Fibroblast of lung (primary cell): ENCODE measurements around the gene CPZ. TPM values are rescaled to one million over a fixed set of nuclear protein-coding genes. Genes with fewer than 3 reads are reported as not detected.

Experiments
- DNase-seq, 2 donors: peaks; one replicate each; pipeline versions ENCODE4 v3.0.0 to v3.0.0-alpha.2; 2010; ENCODE audit warnings: low read depth in 2 of 2
- H2AFZ ChIP-seq: 2 replicates; pipeline ENCODE4 v1.5.1; 2012; ENCODE audit warnings: low read length, control low read depth, inconsistent platforms
- H3K27ac ChIP-seq: 2 replicates; pipeline ENCODE4 v1.5.1; 2011; ENCODE audit warnings: low read length, control low read depth; ENCODE audit not compliant: insufficient read depth
- H3K27me3 ChIP-seq: 2 replicates; pipeline ENCODE4 v1.5.1; 2011; ENCODE audit warnings: mild to moderate bottlenecking, low read length; ENCODE audit not compliant: control insufficient read depth, insufficient read depth
- H3K36me3 ChIP-seq: 2 replicates; pipeline ENCODE4 v1.5.1; 2011; ENCODE audit warnings: low read length; ENCODE audit not compliant: control insufficient read depth, insufficient read depth
- H3K4me1 ChIP-seq: 2 replicates; pipeline ENCODE4 v1.5.1; 2011; ENCODE audit warnings: low read length; ENCODE audit not compliant: control insufficient read depth, insufficient read depth; ENCODE audit errors: extremely low read depth
- H3K4me2 ChIP-seq: 2 replicates; pipeline ENCODE4 v1.5.1; 2011; ENCODE audit warnings: low read length, control low read depth; ENCODE audit not compliant: insufficient read depth; ENCODE audit errors: extremely low read depth
- H3K4me3 ChIP-seq, 4 experiments: fragments of 200-600 bp in 1 of 4; sonication (generic) in 1 of 4; replicated peaks in 1 of 4; 2 replicates each; pipeline ENCODE4 v1.5.1; 2011 to 2016; ENCODE audit warnings: low read length in 4 of 4, low read depth in 3 of 4, mild to moderate bottlenecking in 3 of 4, control low read depth in 2 of 4, inconsistent platforms in 1 of 4, mixed read lengths in 1 of 4; ENCODE audit not compliant: insufficient read depth in 1 of 4; ENCODE audit errors: control extremely low read depth in 1 of 4
- H3K79me2 ChIP-seq: 2 replicates; pipeline ENCODE4 v1.5.1; 2012; ENCODE audit warnings: mild to moderate bottlenecking, low read length, inconsistent platforms; ENCODE audit not compliant: control insufficient read depth, insufficient read depth
- H3K9ac ChIP-seq: 2 replicates; pipeline ENCODE4 v1.5.1; 2011; ENCODE audit warnings: mild to moderate bottlenecking, low read length, control low read depth; ENCODE audit not compliant: insufficient read depth
- H3K9me3 ChIP-seq: 2 replicates; pipeline ENCODE4 v1.5.1; 2012; ENCODE audit warnings: low read depth, low read length; ENCODE audit not compliant: control insufficient read depth, insufficient read depth
- H4K20me1 ChIP-seq: 2 replicates; pipeline ENCODE4 v1.5.1; 2011; ENCODE audit warnings: low read length; ENCODE audit not compliant: control insufficient read depth, insufficient read depth; ENCODE audit errors: extremely low read depth
- CTCF ChIP-seq, 2 donors: IDR thresholded peaks in 1 of 2; conservative IDR thresholded peaks in 1 of 2; 1 replicate in 1 of 2; 2 replicates in 1 of 2; pipeline ENCODE4 v1.5.1; 2011 to 2012; ENCODE audit warnings: low read length in 2 of 2, control low read depth in 1 of 2, inconsistent platforms in 1 of 2, low read depth in 1 of 2, mild to moderate bottlenecking in 1 of 2
- EZH2 ChIP-seq: IDR thresholded peaks from 2 replicates; pipeline ENCODE4 v1.5.1; 2012; ENCODE audit warnings: low read length, control low read depth, mild to moderate bottlenecking; ENCODE audit errors: missing control alignments
- polyA plus RNA-seq, 2 donors: library from polyadenylated mRNA; depleted of rRNA in 1 of 2; stranded (reverse) in 1 of 2; unstranded in 1 of 2; fragments of >200 nt; gene quantifications; 2 replicates each; pipeline ENCODE4 v1.2.1, GENCODE V29; 2011 to 2012; ENCODE audit warnings: missing spikeins in 1 of 2
- total RNA-seq: library from RNA; depleted of rRNA; stranded (reverse); fragments of >200 nt; gene quantifications from 2 replicates; pipeline ENCODE4 v1.2.1, GENCODE V29; 2014

The CPZ gene
- total and polyA plus RNA-seq, 2 donors (not counting 1 experiment from before 2014, with no cell fraction given), result 7.1 to 24.4 TPM

GRCh38 chr4:8582016-8582415, 10.5 kb upstream of the CPZ start:
- H3K27ac ChIP-seq, result no peak overlapping the region
- H3K27me3 ChIP-seq, result peaks cover 12% of the 10 kb centered on the region
- no peak overlapping the region for H2AFZ ChIP-seq
- no peaks in the 10 kb centered on the region for H3K4me1 ChIP-seq
- no peak overlapping the region for H3K9ac ChIP-seq
- no peak overlapping the region for H3K4me3 ChIP-seq
- no peak for TF ChIP-seq EZH2
- H4K20me1 ChIP-seq, result no peaks in the 10 kb centered on the region
- H3K79me2 ChIP-seq, result no peaks in the 10 kb centered on the region
- no peaks in the 10 kb centered on the region for H3K9me3 ChIP-seq
- no peak overlapping the region for H3K4me2 ChIP-seq
- no peak for DNase-seq
- no peaks in the 10 kb centered on the region for H3K36me3 ChIP-seq

- Histone ChIP-seq H3K79me2 (no peaks in the 10 kb centered on the region), H3K4me2 (no peak overlapping the region), H3K4me3 (no peak overlapping the region), H4K20me1 (no peaks in the 10 kb centered on the region), H3K36me3 (no peaks in the 10 kb centered on the region), H3K27ac (no peak overlapping the region), H3K4me1 (no peaks in the 10 kb centered on the region), H3K9me3 (no peaks in the 10 kb centered on the region), H2AFZ (no peak overlapping the region), H3K27me3 (peaks cover 12% of the 10 kb centered on the region), H3K9ac (no peak overlapping the region)
- TF ChIP-seq EZH2 (no peak), CTCF (conservative IDR thresholded peaks at IDR 0.05 in 1 of 2, IDR thresholded peaks at IDR 0.05 in 1 of 2; ENCODE audit: low read depth in 1 of 2, low read length in 2 of 2) (no peak)
- DNase-seq, result no peak
Observed at GRCh38 chr4:8582436-8582835, 10.1 kb upstream of the CPZ start.

GRCh38 chr4:8582941-8583654, 9.5 kb upstream of the CPZ start:
- no peak overlapping the region for H3K4me3 ChIP-seq
- no peak overlapping the region for H3K27ac ChIP-seq
- TF ChIP-seq CTCF (conservative IDR thresholded peaks at IDR 0.05 in 1 of 2, IDR thresholded peaks at IDR 0.05 in 1 of 2; ENCODE audit: low read depth in 1 of 2, low read length in 2 of 2) (no peak), EZH2 (no peak)
- H3K79me2 ChIP-seq, result no peaks in the 10 kb centered on the region
- no peak overlapping the region for H3K4me2 ChIP-seq
- no peaks in the 10 kb centered on the region for H3K4me1 ChIP-seq
- no peaks in the 10 kb centered on the region for H4K20me1 ChIP-seq
- no peak overlapping the region for H3K9ac ChIP-seq
- H2AFZ ChIP-seq, result no peak overlapping the region
- no peaks in the 10 kb centered on the region for H3K9me3 ChIP-seq
- H3K36me3 ChIP-seq, result no peaks in the 10 kb centered on the region
- DNase-seq, result no peak
- peaks cover 7% of the 10 kb centered on the region for H3K27me3 ChIP-seq
